Measurements from ENCODE around the gene CLDN5. TPM values are rescaled to one million over a fixed set of nuclear protein-coding genes. Genes with fewer than 3 reads are reported as not detected.
A peak's percentile ranks its signal among the peaks of the same experiment; 100 is the strongest.

Gene CLDN5
- total and polyA plus RNA-seq, 5 experiments from 2014 or later = 0.11 to 0.22 TPM; not detected in 3

GRCh38 chr22:19495562-19496323 is 28.5 kb downstream of the CLDN5 start:
- Mint-ChIP-seq H3K27ac (peak overlapping the region in 7 of 10 donors; percentile 19 to 91 (median 82)), H3K9me3 (no peaks in the 10 kb centered on the region), H3K27me3 (no peaks in the 10 kb centered on the region), H3K4me1 (peaks cover 6 to 8% (median 8%) of the 10 kb centered on the region in 4 donors), H3K36me3 (no peaks in the 10 kb centered on the region), H3K4me3 (no peak overlapping the region)
- peak; percentile 50 to 61 for ATAC-seq
- POLR2A ChIA-PET = interaction anchor here (0.8 to 1.3 kb wide), 3 partner anchors 100 to 136 kb away, joined by 3 to 7 read pairs (median 6); no protein-coding TSS in a partner anchor
- peak in 5 of 10 donors; percentile 9 to 59 (median 19) for DNase-seq

DNA sequence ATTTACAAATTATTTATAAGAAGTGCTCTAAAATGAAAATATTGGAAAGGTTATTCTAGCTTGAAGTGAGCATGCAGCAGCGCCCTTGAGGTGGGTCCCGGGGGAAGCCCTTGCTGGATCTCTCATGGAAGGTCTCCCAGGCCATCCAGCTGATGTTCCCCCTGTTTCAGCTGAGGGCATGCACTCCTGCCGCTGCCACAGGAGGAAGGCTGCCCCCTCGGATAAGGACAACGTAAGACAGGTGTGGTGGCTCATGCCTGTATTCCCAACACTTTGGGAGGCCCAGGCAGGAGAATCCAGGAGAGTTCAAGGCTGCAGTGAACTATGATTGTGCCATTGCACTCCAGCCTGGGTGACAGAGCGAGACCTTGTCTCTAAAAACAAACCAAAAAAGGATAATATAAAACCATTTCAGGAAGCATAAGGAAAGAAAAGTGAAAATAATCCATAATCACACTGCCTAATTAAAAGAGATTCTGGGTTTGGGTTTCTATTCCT is 29.5 kb downstream of the CLDN5 start:
- DNase-seq (no peak), ATAC-seq (no peak)
- Mint-ChIP-seq H3K27ac (peak overlapping the region in 1 of 10 donors; percentile 30), H3K27me3 (no peaks in the 10 kb centered on the region), H3K4me1 (peaks cover 6 to 8% (median 8%) of the 10 kb centered on the region in 4 donors), H3K9me3 (no peaks in the 10 kb centered on the region), H3K4me3 (no peak overlapping the region), H3K36me3 (no peaks in the 10 kb centered on the region)
- POLR2A ChIA-PET = no interaction called here

GRCh38 chr22:19494001-19494560 is 30.1 kb downstream of the CLDN5 start:
- H3K4me3 Mint-ChIP-seq = no peak overlapping the region
- peaks cover 6 to 10% (median 8%) of the 10 kb centered on the region in 4 donors for H3K4me1 Mint-ChIP-seq
- no peak for ATAC-seq
- DNase-seq = no peak
- H3K36me3 Mint-ChIP-seq = no peaks in the 10 kb centered on the region
- POLR2A ChIA-PET = interaction anchor here (0.6 kb wide), 1 partner anchor 46 kb away, joined by 3 read pairs; no protein-coding TSS in a partner anchor
- no peaks in the 10 kb centered on the region for H3K27me3 Mint-ChIP-seq
- no peaks in the 10 kb centered on the region for H3K9me3 Mint-ChIP-seq
- no peak overlapping the region for H3K27ac Mint-ChIP-seq

- no peak for DNase-seq
- no peak overlapping the region for H3K27ac Mint-ChIP-seq
- no peak overlapping the region for H3K4me3 Mint-ChIP-seq
- H3K27me3 Mint-ChIP-seq = no peaks in the 10 kb centered on the region
- POLR2A ChIA-PET = no interaction called here
- H3K36me3 Mint-ChIP-seq = no peaks in the 10 kb centered on the region
- no peak for ATAC-seq
- H3K4me1 Mint-ChIP-seq = peaks cover 4 to 10% (median 8%) of the 10 kb centered on the region in 4 donors
- H3K9me3 Mint-ChIP-seq = no peaks in the 10 kb centered on the region
These were observed 31.6 kb downstream of the CLDN5 start for GRCh38 chr22:19492504-19493174.

- Mint-ChIP-seq H3K4me3 (no peak overlapping the region), H3K27ac (no peak overlapping the region), H3K9me3 (no peaks in the 10 kb centered on the region), H3K27me3 (no peaks in the 10 kb centered on the region), H3K36me3 (no peaks in the 10 kb centered on the region), H3K4me1 (peaks cover under 1 to 5% (median 2%) of the 10 kb centered on the region in 4 donors)
- DNase-seq (no peak), ATAC-seq (no peak)
- POLR2A ChIA-PET = no interaction called here
These were observed 33.5 kb downstream of the CLDN5 start for GRCh38 chr22:19490628-19491230.

DNA sequence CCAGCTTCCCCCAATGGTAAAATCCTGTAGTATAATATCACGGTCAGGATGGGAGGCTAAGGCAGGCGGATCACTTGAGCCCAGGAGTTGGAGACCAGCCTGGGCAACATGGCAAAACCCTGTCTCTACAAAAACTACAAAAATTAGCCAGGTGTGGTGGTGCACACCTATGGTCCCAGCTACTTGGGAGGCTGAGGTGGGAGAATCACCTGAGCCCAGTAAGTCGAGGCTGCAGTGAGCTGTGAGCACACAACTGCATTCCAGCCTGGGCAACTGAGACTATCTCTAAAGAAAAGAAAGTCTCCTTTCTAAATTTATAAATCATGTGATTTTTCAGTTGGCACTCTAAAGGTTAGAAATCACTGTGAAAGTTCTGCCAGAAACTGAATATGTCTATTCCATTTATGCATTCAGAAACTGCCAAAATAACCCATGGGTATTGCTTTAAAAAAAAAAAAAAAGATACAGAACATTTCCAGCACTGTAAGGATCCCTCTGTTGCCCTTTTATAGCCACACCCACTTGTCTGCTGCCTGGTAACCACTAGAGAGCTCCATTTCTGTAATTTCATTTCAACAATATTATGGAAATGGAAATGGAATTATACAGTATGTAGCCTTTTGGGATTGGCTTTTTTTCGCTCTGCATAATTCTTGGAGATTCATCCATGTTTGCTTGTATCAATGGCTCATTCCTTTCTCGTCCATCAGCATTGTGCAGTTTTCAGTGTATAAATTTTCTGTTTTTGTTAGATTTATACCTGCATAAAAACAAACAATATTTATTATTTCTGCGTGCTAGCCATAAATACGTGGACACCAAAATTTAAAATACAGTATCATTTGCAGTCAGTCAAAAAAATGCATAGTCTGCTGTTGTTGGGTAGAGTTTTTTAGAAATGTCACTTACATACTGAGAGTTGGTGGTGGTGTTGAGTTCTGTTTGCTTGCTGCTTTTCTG is 35.0 kb downstream of the CLDN5 start:
- H3K36me3 Mint-ChIP-seq = no peaks in the 10 kb centered on the region
- H3K27me3 Mint-ChIP-seq = no peaks in the 10 kb centered on the region
- H3K9me3 Mint-ChIP-seq = no peaks in the 10 kb centered on the region
- peaks cover 0 to 2% (median 0%) of the 10 kb centered on the region in 4 donors for H3K4me1 Mint-ChIP-seq
- POLR2A ChIA-PET = interaction anchor here (0.6 kb wide), 1 partner anchor 51 kb away, joined by 3 read pairs; no protein-coding TSS in a partner anchor
- DNase-seq = no peak
- peak; percentile 42 to 47 for ATAC-seq
- peak overlapping the region in 1 of 10 donors; percentile 22 for H3K27ac Mint-ChIP-seq
- H3K4me3 Mint-ChIP-seq = no peak overlapping the region

GRCh38 chr22:19488285-19488684 is 35.9 kb downstream of the CLDN5 start:
- no peaks in the 10 kb centered on the region for H3K9me3 Mint-ChIP-seq
- no peaks in the 10 kb centered on the region for H3K27me3 Mint-ChIP-seq
- no peaks in the 10 kb centered on the region for H3K36me3 Mint-ChIP-seq
- H3K4me1 Mint-ChIP-seq = peaks cover 0 to 2% (median 0%) of the 10 kb centered on the region in 4 donors
- POLR2A ChIA-PET = interaction anchor here (1.1 kb wide), 1 partner anchor 9 kb away, joined by 3 read pairs; the partner anchor contains the start of gene CDC45
- no peak for DNase-seq
- ATAC-seq = no peak
- peak overlapping the region in 1 of 10 donors; percentile 22 for H3K27ac Mint-ChIP-seq
- H3K4me3 Mint-ChIP-seq = no peak overlapping the region

GRCh38 chr22:19483481-19484244 is 40.5 kb downstream of the CLDN5 start:
- H3K36me3 Mint-ChIP-seq = no peaks in the 10 kb centered on the region
- H3K27me3 Mint-ChIP-seq = no peaks in the 10 kb centered on the region
- H3K27ac Mint-ChIP-seq = peak overlapping the region in 1 of 10 donors; percentile 35
- no peaks in the 10 kb centered on the region for H3K9me3 Mint-ChIP-seq
- H3K4me3 Mint-ChIP-seq = no peak overlapping the region
- POLR2A ChIA-PET = no interaction called here
- H3K4me1 Mint-ChIP-seq = peaks cover 4 to 8% (median 7%) of the 10 kb centered on the region in 4 donors
- DNase-seq = no peak
- ATAC-seq = no peak

DNA sequence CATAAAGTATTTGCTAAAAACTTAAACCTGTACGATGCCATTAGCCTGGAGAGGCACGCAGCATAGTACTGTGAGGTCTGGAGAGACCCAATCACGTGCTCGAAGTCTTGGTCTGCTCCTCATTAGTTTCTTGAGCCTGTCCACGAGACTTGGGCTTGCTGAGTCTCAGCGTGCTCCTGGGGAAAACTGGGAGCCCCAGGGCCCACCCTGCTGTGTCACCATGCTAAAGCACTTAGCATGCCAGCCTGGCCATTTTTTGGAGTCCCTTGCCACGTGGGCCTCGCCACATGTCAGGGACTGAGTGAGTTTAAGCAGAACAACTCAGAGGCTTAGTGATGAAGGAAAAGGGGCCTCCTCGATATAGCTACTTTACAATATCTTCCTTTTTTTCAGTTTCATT is 41.9 kb downstream of the CLDN5 start:
- H3K9me3 Mint-ChIP-seq = no peaks in the 10 kb centered on the region
- ATAC-seq (no peak), DNase-seq (no peak)
- no peak overlapping the region for H3K27ac Mint-ChIP-seq
- no peak overlapping the region for H3K4me3 Mint-ChIP-seq
- H3K27me3 Mint-ChIP-seq = no peaks in the 10 kb centered on the region
- no peaks in the 10 kb centered on the region for H3K36me3 Mint-ChIP-seq
- POLR2A ChIA-PET = no interaction called here
- peaks cover 11 to 18% (median 17%) of the 10 kb centered on the region in 4 donors for H3K4me1 Mint-ChIP-seq

GRCh38 chr22:19480789-19481188 is 43.4 kb downstream of the CLDN5 start:
- Mint-ChIP-seq H3K4me3 (peak overlapping the region in 9 of 10 donors; percentile 51 to 98 (median 97)), H3K27ac (peak overlapping the region in 1 of 10 donors; percentile 90), H3K27me3 (no peaks in the 10 kb centered on the region), H3K4me1 (peaks cover 16 to 27% (median 26%) of the 10 kb centered on the region in 4 donors), H3K9me3 (no peaks in the 10 kb centered on the region), H3K36me3 (no peaks in the 10 kb centered on the region)
- DNase-seq (no peak), ATAC-seq (no peak)
- POLR2A ChIA-PET = no interaction called here

- Mint-ChIP-seq H3K9me3 (no peaks in the 10 kb centered on the region), H3K27me3 (no peaks in the 10 kb centered on the region), H3K27ac (peak overlapping the region in 8 of 10 donors; percentile 20 to 100 (median 99)), H3K36me3 (no peaks in the 10 kb centered on the region), H3K4me3 (peak overlapping the region; percentile 92 to 98 (median 96)), H3K4me1 (peaks cover 18 to 33% (median 32%) of the 10 kb centered on the region in 4 donors)
- DNase-seq (peak in 2 of 10 donors; percentile 8 to 11), ATAC-seq (no peak)
- POLR2A ChIA-PET = interaction anchor here (0.9 to 3.2 kb wide), 9 partner anchors 27 to 358 kb away, joined by 3 to 29 read pairs (median 5); partner anchors contain the start of genes C22orf39, DGCR2, ESS2 and HIRA
These were observed 44.0 kb downstream of the CLDN5 start for GRCh38 chr22:19480173-19480568.

All from naive thymus-derived CD8-positive, alpha-beta T cell (primary cell).